Activated CD4-positive, CD25-positive, alpha-beta regulatory T cell treated with anti-CD3 and anti-CD28 coated beads, Interleukin-2, amount 50 U/mL, for 16 hours (primary cell): ENCODE data around the gene TMEM88.
A peak's percentile ranks its signal among the peaks of the same experiment; 100 is the strongest.
"Not testable (repeated sequence)": the region's sequence is repeated elsewhere in the genome, so short reads cannot be mapped to it uniquely, and the experiment has no call there.

Source experiments
- DNase-seq: peaks from one replicate; pipeline ENCODE4 v3.0.0-alpha.2; 2020; ENCODE audit warnings: low read depth, low spot score

The TMEM88 gene

GRCh38 chr17:7856011-7856810 is 1.3 kb downstream of the TMEM88 start:
- DNase-seq: no peak

GRCh38 chr17:7856811-7857712 is 2.2 kb downstream of the TMEM88 start, which contains the start of gene NAA38:
Gene NAA38, minus strand, starts transcription at chr17:7857559. Its CDS starts 96 bp downstream, at chr17:7857463.
- DNase-seq: peak; percentile 91

GRCh38 chr17:7857713-7858521 is 3.1 kb downstream of the TMEM88 start, which contains the start of gene CYB5D1:
Gene CYB5D1, plus strand, starts transcription at chr17:7858003. Its CDS starts 132 bp downstream, at chr17:7858135.
- DNase-seq: peak; percentile 85

GRCh38 chr17:7858522-7858810 is 3.6 kb downstream of the TMEM88 start:
- no peak for DNase-seq

- no peak for DNase-seq
These were observed 4.2 kb downstream of the TMEM88 start for GRCh38 chr17:7859028-7859427.

- DNase-seq: no peak
These were observed 8.0 kb downstream of the TMEM88 start for GRCh38 chr17:7862692-7863437.

GRCh38 chr17:7864384-7864783 is 9.5 kb downstream of the TMEM88 start:
- DNase-seq: not testable (repeated sequence)

- DNase-seq: no peak
These were observed 10.3 kb downstream of the TMEM88 start for GRCh38 chr17:7864995-7865650.

GRCh38 chr17:7867881-7868329 is 13.0 kb downstream of the TMEM88 start:
- no peak for DNase-seq

GRCh38 chr17:7873051-7873450 is 18.2 kb downstream of the TMEM88 start:
- DNase-seq: no peak

GRCh38 chr17:7875804-7876370 is 21.0 kb downstream of the TMEM88 start:
- no peak for DNase-seq

GRCh38 chr17:7878234-7878633 is 23.4 kb downstream of the TMEM88 start:
- no peak for DNase-seq

- no peak for DNase-seq
These were observed 25.4 kb downstream of the TMEM88 start for GRCh38 chr17:7880076-7880868.

- no peak for DNase-seq
These were observed 26.6 kb downstream of the TMEM88 start for GRCh38 chr17:7881276-7882054.

GRCh38 chr17:7882068-7882467 is 27.2 kb downstream of the TMEM88 start:
- no peak for DNase-seq

GRCh38 chr17:7882629-7883028 is 27.8 kb downstream of the TMEM88 start:
- DNase-seq: no peak

- no peak for DNase-seq
These were observed 29.0 kb downstream of the TMEM88 start for GRCh38 chr17:7883781-7884386.
